Measurements from ENCODE around the gene KLK14.

The KLK14 gene

GRCh38 chr19:51044327-51044726 lies 38.4 kb downstream of the KLK14 start:
- DNase-seq (ENCODE audit: low spot score): no peak

DNA sequence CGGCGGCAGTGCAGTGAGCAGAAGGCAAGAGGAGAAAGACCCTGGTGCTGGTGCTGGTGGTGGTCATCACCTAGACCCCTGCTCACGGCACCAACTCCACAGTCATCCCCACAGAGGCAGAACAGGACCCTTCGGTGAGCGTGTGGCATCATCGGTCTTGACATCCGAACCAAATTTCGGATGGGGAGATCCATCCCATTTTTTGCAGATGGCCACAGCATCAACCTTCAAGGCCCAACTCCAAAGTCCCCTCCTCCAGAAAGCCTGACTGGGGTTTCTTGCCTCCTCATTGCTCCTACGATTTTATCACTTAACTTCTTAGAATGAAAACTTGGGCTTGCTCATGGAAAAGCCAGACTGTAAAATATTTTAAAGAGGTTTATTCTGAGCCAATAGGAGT lies 39.2 kb downstream of the KLK14 start:
- no peak for DNase-seq (ENCODE audit: low spot score)

DNA sequence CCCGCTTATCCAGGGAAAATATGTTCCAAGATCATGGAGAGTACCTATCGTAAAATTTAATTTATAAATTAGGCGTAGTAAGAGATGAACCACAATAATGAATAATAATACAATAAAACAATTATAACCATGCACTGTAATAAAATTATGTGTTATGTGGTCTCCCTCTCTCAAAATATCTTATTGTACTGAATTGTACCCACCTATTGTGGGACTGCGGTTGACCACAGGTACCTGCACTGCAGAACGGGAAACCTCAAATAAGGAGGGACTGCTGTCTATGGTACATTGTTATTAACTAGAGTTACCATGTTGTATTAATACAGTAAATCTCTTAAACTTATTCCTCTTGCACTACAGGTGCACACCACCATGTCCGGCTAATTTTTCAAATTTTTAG lies 42.5 kb downstream of the KLK14 start:
- no peak for DNase-seq (ENCODE audit: low spot score)

GRCh38 chr19:51036519-51036918 lies 46.2 kb downstream of the KLK14 start:
- DNase-seq (ENCODE audit: low spot score): no peak

DNA sequence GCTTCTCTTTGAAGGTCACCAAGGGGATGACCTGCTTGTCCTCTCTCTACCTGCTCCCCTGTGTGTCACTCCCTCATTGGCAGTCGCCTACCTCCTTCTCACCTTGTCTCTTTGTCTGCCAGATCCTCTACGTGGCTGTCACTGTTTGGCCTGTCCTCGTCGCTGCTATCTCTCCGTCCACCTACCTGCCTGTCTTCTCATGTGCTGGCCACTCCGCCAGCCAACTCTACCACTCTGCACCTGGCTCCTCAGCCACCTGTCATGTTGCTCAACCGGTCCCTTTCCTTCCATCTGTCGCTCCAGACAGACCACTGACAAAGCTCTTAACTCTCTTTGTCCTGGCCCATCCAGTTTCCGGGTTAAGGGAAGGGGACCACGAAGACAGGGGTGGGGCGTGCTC lies 48.0 kb downstream of the KLK14 start, which contains the start of gene KLK12:
Gene KLK12 (minus strand): TSS at position 299 of the 400 bp plus-strand sequence. CDS start 381 bp downstream, outside the sequence.
- no peak for DNase-seq (ENCODE audit: low spot score)

DNA sequence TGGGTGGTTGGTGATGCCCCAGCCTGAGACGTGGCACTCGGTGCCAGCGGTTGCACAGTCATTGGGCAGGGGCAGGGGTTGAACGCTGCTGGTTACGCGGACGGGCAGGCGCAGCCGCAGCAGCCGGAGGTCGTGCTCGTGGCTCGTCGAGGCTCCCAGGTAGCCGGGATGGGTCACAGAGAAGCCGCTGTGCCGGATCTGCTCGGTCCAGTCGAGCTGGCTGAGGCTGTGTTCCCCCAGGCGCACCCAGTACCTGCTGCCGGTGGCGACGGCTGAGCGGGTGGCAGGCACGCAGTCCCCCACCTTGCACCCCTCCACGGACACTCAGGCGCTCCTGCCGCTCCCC lies 50.8 kb downstream of the KLK14 start:
- DNase-seq (ENCODE audit: low spot score): no peak

DNA sequence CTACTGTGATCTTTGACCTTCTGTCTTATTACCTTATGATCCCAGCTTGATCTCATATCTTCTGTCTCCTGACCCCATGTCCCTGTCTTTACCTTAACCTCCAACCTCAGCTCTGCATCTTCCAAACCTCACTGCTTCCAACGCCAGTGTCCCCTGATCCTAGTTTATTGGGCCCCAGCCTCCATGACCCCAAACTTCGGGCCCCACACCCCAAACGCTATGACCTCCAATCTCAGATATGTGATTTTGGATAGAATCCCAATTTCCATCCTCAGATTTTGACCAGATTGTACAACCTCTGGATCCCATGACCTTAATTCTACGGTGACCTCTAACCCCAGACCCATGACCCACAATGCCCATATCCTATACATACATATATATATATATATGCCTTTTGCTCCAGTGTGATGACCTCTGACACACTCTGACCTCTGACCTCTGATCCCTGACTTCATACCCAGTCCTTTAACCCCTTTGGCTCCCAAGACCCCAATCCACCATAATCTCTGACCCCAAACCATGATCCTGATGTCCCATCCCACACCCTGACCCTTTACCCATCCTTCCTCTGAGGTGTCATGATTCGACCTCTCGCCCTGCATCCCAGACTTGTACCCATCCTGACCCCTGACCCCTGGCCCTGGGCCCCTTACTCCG lies 51.3 kb downstream of the KLK14 start:
- DNase-seq (ENCODE audit: low spot score): no peak

DNA sequence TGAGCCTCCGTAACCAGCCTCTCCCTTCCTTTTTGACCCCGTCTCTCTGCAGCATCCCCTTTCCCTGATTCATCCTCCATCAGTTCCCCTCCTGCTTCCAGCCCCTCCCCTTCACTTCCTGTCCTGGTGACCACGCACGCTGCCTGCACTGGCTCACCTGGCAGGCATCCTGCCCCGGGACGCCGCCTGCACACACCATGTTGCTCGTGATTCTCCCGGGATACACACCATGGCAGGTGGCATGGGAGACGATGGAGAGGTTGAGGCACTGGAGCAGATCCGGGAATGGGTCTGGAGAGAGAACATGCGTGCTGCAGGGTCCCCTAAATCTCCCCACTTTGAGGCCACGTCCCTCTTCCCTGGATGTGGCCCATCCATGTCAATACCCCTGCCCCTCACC lies 52.1 kb downstream of the KLK14 start:
- DNase-seq (ENCODE audit: low spot score): no peak

- no peak for DNase-seq (ENCODE audit: low spot score)
Measured at GRCh38 chr19:51029718-51030117, 53.0 kb downstream of the KLK14 start.

All from pons (tissue), 1 donor.